HG03280 (cell line): ENCODE measurements around the gene CGB2.
"Not testable (repeated sequence)": the region's sequence is repeated elsewhere in the genome, so short reads cannot be mapped to it uniquely, and the experiment has no call there.

Source experiments
- ATAC-seq: cut with Tn5 transposase; IDR thresholded peaks from one replicate; pipeline ENCODE4 v1.9.1; 2021; ENCODE audit warnings: mild to moderate bottlenecking, moderate library complexity; ENCODE audit not compliant: unreplicated experiment

CGB2 gene

GRCh38 chr19:49009828-49010227 lies 21.9 kb upstream of the CGB2 start:
- ATAC-seq = no peak

GRCh38 chr19:49010453-49010852 lies 21.2 kb upstream of the CGB2 start:
- ATAC-seq = no peak

DNA sequence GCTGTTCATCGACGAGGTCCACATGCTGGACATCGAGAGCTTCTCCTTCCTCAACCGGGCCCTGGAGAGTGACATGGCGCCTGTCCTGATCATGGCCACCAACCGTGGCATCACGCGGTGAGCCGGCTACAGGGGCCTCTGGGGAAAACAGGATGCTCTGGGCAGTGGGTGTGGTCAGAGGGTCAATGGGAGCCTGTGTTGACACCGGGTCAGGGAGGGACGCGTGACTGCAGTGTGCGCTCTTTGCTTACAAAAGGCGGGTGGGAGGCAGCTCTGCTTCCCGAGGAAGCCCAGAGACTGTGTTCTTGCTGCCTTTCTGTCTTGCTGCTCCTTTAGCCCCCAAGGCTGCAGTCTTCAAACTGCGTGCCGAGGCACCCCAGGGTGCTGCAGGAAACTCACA lies 20.5 kb upstream of the CGB2 start:
- ATAC-seq = no peak

DNA sequence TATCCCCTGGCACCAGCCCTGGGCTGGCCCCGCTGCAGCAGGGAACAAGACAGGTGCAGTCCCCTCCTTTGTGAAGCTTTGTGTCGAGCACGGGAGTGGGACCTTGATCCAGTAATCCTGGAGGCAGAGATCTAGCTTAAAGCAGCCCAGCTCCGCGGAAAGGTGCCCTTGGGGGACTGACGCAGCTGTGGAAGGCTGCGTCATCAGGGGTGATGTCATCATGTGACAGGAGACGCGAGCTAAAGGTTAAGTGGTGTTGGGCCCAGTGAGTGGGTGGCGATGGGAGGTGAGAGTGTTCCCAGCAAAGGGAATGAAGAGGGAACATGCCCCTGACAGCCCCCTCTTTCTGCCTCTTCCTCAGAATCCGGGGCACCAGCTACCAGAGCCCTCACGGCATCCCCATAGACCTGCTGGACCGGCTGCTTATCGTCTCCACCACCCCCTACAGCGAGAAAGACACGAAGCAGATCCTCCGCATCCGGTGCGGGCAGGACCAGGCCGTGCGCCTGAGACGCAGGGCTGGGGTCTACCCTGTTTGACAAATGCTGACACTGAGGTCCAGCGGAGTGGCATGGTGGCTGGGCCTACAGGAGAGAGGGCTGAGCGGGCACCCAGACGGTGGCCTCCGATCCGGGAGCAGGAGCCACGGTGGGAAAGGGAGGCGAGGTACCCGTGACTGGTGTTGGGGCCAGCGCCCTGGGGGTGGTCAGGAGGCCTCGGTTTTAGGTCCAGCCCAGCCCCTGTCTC lies 17.4 kb upstream of the CGB2 start:
- ATAC-seq = no peak

DNA sequence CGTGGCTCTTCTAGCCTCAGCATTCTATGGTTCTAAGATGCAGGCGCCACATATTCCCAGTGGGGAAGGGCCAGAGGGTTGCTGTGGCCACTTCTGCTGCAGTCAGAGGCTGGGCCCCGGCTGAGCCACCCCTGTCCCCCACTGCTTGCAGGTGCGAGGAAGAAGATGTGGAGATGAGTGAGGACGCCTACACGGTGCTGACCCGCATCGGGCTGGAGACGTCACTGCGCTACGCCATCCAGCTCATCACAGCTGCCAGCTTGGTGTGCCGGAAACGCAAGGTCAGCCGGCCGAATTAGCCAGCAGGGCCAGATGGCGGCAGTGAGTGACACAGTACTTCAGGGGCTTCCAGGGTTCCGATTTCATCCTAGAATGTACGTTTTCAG lies 16.8 kb upstream of the CGB2 start:
- no peak for ATAC-seq

DNA sequence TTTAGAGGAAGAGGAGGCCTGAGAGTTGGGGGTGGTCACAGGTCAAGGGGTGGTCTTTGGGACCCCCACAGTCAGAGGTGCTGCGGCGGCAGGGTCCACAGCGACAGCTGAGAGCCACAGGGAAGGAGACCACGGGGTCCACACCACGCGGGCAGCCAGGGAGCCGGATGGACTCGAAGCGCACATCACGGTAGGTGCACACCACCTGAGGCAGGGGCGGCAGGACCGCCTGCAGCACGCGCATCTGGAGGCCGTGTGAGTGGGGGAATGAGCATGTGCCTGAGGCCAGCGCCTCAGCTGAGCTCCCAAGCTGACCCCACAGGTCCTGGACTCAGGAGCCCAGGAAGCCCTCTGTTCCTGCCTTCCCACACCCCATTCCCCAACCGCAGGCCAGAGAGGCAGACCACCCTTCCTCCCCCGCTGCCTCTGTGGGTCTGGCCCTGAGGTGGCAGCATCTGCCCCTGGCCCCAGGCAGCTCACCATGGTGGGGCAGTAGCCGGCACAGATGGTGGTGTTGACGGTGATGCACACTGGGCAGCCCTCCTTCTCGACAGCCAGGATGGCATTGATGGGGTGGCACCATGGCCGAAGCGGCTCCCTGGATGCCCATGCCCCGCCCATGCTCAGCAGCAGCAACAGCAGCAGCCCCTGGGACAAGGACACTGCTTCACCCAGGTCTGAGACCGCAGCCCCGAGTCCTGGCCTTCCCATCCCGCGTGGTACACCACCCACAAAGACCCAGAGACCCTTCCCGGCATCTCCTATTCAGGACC lies 15.4 kb upstream of the CGB2 start:
- no peak for ATAC-seq

DNA sequence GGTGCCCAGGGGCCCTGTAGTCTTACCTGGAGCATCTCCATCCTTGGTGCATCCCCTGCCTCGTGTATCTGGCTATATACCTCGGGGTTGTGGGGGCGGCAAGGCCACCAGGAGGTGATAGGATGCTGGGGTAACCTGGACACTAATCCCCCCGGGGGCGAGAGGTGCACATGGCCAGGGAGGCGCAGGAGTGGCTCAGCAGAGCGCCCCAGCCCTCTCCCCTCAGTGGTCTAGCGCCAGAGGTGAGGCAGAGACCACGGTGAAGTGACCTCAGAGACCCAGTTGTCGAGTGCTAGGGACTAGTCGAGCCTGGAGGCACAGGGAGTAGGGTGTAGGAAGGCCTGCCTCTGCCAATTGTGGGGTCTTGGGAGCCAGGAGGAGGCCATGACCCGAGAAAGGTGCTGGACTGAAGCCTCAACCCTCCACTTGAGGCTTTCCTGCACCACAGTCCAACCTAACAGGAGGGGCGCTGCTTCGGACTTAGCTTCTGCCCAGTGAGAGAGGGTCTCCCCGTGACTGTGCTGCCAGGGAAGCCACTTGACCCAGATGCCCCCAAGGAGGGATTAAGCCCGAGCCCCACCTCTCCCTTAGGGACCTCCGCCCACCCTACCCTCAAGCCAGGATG lies 14.5 kb upstream of the CGB2 start, which contains the start of gene LHB:
LHB (minus strand) TSS at position 51 of the 625 bp plus-strand sequence; CDS start at position 41, 10 bp downstream.
- ATAC-seq = no peak

- ATAC-seq = peak; percentile 43
These were observed 13.9 kb upstream of the CGB2 start for GRCh38 chr19:49017666-49018351.

DNA sequence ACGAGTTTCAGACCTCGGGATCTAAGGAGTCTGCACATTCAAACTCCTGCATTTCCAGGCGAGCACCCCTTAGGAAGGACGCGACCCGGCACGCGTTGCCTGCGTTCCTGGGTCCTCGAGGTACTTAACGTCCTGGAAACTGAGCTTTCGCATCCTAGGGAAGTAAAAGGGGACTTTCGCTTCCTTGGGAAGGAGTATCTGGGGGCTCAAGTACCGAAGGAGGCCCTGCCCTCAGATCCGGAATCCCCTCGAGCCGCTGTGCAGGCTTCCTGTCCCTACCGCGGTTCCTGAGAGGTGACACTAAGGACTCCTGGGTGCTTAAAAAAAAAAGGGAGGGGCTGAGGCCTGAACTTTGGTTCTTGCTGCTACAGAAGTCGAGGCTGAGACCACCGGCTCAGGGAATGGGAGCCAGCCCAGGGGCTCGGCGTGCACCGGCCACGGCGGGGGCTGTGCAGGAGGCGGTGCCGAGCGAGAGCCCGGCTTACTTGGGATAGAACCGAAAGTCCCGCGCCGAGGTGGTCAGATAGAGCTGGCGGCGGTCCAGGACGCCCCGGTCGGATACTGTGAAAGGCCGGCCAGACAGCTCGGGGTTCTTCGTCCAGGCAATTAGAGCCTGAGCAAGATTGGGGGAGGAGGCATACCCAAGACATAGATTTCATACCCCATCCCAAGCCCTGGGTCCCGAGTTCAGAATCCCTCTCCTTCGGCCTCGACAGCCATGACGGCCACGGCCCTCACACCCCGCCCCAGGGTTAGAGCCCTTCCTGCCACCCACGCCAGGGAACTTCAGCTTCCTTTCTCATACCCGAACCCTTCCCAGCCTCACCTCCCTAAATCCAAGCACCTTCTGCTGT lies 13.1 kb upstream of the CGB2 start:
- not testable (repeated sequence) for ATAC-seq

- ATAC-seq = peak; percentile 56
These were observed 12.3 kb upstream of the CGB2 start for GRCh38 chr19:49019242-49019932.

DNA sequence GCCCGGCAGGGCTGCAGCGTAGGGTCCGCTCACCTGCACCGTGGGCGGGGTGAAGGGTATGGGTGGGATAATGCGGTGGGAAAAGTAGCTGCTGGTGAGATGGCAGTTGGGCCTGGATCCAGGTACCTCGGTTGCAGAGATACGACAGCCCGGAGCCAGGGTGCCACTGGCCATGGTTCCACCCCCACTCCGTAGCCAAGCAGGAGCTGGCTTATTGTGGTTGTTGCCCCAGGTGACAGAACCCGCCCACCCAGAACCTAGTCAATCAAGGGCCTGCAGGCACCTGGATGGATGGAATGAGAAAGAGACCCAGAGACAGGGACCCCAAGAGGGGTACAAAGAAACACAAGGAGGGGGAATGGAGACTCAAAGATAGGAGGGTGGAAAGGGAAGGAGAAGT lies 11.3 kb upstream of the CGB2 start:
- no peak for ATAC-seq

- ATAC-seq = no peak
These were observed 10.5 kb upstream of the CGB2 start for GRCh38 chr19:49020931-49021895.

GRCh38 chr19:49022116-49022515 lies 9.6 kb upstream of the CGB2 start:
- no peak for ATAC-seq

DNA sequence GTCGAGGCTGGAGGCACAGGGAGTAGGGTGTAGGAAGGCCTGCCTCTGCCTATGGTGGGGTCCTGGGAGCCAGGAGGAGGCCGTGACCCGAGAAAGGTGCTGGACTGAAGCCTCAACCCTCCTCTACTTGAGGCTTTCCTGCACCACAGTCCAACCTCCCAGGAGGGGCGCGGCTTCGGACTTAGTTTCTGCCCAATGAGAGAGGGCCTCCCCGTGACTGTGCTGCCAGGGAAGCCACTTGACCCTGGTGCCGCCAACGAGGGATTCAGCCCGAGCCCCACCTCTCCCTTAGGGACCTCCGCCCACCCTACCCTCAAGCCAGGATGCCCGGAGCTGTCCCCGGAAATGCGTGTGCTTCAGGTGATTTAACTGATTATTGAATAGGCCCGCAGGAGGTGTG lies 7.5 kb upstream of the CGB2 start, which contains the start of gene CGB3:
CGB3 (minus strand) TSS at position 101 of the 400 bp plus-strand sequence. CDS start 362 bp downstream, outside the sequence.
- ATAC-seq = not testable (repeated sequence)

DNA sequence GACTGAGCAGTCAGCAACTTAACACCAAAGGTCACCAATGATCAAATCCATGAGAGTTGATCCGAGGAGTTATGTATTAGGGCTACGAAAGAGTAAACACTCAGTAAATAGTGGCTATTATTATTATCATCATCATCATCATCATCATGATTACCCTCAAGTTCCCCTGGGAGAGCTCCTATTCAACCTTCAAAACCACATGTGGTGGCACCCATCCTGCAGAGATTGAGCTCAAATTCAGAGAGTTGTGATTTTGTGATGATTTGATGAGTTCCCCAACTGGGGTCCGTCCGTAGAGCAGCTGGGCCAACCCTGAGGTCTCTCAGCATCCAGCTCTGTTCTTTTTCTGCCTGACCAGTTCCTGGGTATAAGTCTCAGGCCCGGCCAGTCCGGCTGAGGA lies 6.6 kb upstream of the CGB2 start:
- not testable (repeated sequence) for ATAC-seq

DNA sequence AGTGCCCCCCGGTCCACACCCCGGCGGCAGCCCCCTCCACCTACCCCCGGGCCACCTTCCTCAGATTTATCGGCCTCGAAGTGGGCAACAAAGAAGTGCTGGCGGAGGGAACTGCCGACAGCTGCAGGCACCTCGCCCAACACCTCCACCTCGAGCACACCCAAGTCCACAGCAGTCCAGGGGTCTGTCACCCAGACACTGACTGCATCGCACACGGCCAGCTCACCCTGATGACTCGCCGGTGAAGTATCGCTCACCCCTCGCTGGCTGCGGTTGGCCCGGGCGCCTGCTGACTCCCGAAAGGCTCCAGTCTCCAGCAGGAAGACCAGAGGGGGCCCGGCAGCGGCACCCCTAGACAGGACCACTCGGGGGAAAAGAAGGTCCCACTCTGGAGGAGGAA lies 6.1 kb upstream of the CGB2 start:
- not testable (repeated sequence) for ATAC-seq

DNA sequence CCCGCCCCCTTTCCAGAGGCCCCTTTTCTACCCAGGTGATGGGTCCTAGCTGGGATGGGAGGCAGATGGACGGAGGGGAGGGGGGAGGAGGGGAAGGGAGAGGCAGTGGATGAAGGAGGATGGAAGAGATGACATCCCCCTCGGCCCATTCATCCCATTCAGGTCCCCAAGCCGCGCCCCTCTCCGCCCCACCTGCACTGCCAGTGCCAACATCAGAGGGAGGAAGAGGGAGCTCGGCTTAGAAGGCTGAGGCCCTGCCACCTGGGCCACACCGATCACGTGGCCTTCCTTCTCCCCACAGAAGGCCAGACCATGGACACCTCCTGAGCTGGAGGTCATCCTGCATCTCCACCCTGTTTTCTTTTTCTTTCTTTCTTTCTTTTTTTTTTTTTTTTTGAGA lies 3.0 kb upstream of the CGB2 start:
- not testable (repeated sequence) for ATAC-seq

GRCh38 chr19:49029749-49030148 lies 1.9 kb upstream of the CGB2 start:
- ATAC-seq = not testable (repeated sequence)
